ENCODE results near the gene FAM50A. TPM values are rescaled to one million over a fixed set of nuclear protein-coding genes. Genes with fewer than 3 reads are reported as not detected.

FAM50A gene
- polyA plus RNA-seq, 1 donor from 2014 or later, result 68.3 TPM

DNA sequence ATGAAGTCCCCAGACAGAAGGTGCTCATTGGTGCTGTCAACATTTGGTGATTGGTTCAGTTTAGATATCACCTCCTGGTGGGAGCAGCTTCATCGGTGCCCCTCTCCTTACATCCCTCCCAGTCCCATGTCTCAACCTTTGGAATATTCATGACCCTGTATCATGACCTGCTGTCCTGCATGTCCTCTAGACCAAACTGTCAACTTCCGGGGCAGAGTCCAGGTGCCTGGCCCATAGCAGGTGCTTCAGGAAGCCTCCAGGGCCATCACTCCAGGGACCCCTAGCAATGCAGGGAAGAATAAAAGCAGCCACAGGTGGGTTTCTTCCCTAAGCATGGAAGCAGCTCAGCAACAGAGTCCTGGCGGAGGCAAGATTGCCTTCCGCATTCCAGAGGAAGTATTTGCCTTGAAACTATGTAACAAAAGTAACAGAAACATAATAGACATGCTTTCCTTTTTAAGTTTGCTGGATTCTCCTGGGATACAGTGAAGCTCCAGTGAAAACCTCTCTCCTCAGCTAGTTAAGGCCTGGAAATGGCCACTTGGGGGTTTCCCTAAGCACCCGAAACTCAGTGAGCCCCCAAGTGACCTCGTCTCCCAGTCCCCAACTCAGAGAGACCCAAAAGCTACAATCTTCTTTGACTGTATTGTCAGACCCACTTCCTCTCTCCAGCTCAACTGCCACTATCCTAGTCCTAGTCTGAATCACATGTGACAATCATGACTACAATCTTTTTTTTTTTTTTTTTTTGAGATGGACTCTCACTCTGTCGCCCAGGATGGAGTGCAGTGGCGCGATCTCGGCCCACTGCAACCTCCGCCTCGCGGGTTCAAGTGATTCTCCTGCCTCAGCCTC, 16.8 kb upstream of the FAM50A start:
- no peaks in the 10 kb centered on the region for H4K20me1 ChIP-seq (ENCODE audit: insufficient read depth)
- H3K27ac ChIP-seq (ENCODE audit: low read length), result no peak overlapping the region
- TF ChIP-seq TAF1 (IDR thresholded peaks at IDR 0.05; ENCODE audit: low read depth) (no peak), EZH2 (IDR thresholded peaks at IDR 0.05; ENCODE audit: borderline replicate concordance, insufficient read depth, low read length, poor library complexity, severe bottlenecking) (no peak), RAD21 (conservative IDR thresholded peaks at IDR 0.05) (no peak), SMC3 (conservative IDR thresholded peaks at IDR 0.05; ENCODE audit: poor library complexity) (no peak), POLR2AphosphoS5 (IDR thresholded peaks at IDR 0.05) (no peak), MXI1 (conservative IDR thresholded peaks at IDR 0.05; ENCODE audit: poor library complexity, severe bottlenecking) (no peak), EP300 (conservative IDR thresholded peaks at IDR 0.05; ENCODE audit: poor library complexity, severe bottlenecking) (no peak)
- TF ChIP-seq, protein P1, sequence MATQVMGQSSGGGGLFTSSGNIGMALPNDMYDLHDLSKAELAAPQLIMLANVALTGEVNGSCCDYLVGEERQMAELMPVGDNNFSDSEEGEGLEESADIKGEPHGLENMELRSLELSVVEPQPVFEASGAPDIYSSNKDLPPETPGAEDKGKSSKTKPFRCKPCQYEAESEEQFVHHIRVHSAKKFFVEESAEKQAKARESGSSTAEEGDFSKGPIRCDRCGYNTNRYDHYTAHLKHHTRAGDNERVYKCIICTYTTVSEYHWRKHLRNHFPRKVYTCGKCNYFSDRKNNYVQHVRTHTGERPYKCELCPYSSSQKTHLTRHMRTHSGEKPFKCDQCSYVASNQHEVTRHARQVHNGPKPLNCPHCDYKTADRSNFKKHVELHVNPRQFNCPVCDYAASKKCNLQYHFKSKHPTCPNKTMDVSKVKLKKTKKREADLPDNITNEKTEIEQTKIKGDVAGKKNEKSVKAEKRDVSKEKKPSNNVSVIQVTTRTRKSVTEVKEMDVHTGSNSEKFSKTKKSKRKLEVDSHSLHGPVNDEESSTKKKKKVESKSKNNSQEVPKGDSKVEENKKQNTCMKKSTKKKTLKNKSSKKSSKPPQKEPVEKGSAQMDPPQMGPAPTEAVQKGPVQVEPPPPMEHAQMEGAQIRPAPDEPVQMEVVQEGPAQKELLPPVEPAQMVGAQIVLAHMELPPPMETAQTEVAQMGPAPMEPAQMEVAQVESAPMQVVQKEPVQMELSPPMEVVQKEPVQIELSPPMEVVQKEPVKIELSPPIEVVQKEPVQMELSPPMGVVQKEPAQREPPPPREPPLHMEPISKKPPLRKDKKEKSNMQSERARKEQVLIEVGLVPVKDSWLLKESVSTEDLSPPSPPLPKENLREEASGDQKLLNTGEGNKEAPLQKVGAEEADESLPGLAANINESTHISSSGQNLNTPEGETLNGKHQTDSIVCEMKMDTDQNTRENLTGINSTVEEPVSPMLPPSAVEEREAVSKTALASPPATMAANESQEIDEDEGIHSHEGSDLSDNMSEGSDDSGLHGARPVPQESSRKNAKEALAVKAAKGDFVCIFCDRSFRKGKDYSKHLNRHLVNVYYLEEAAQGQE (IDR thresholded peaks at IDR 0.05; ENCODE audit: borderline replicate concordance), result no peak
- TF ChIP-seq, protein P2, sequence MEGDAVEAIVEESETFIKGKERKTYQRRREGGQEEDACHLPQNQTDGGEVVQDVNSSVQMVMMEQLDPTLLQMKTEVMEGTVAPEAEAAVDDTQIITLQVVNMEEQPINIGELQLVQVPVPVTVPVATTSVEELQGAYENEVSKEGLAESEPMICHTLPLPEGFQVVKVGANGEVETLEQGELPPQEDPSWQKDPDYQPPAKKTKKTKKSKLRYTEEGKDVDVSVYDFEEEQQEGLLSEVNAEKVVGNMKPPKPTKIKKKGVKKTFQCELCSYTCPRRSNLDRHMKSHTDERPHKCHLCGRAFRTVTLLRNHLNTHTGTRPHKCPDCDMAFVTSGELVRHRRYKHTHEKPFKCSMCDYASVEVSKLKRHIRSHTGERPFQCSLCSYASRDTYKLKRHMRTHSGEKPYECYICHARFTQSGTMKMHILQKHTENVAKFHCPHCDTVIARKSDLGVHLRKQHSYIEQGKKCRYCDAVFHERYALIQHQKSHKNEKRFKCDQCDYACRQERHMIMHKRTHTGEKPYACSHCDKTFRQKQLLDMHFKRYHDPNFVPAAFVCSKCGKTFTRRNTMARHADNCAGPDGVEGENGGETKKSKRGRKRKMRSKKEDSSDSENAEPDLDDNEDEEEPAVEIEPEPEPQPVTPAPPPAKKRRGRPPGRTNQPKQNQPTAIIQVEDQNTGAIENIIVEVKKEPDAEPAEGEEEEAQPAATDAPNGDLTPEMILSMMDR (IDR thresholded peaks at IDR 0.05; ENCODE audit: poor library complexity, severe bottlenecking), result no peak
- H3K27me3 ChIP-seq (ENCODE audit: insufficient read depth, low read depth, low read length), result no peaks in the 10 kb centered on the region
- peaks cover 12% of the 10 kb centered on the region for H3K79me2 ChIP-seq (replicated peaks; ENCODE audit: insufficient read depth, low read length)
- H3K4me3 ChIP-seq (ENCODE audit: low read length), result peak overlapping the region; percentile 77
- H2AFZ ChIP-seq (ENCODE audit: low read depth, low read length), result no peak overlapping the region
- H3K4me2 ChIP-seq (ENCODE audit: low read length), result no peak overlapping the region
- no peak overlapping the region for H3K9ac ChIP-seq (ENCODE audit: low read length)
- H3K9me3 ChIP-seq (ENCODE audit: low read length), result no peaks in the 10 kb centered on the region
- H3F3A ChIP-seq (ENCODE audit: insufficient read depth, low read length, poor library complexity, severe bottlenecking), result no peaks in the 10 kb centered on the region
- no peaks in the 10 kb centered on the region for H3K9me2 ChIP-seq (ENCODE audit: insufficient read depth, low read length)
- no peaks in the 10 kb centered on the region for H3K36me3 ChIP-seq (ENCODE audit: insufficient read depth, low read length)

DNA sequence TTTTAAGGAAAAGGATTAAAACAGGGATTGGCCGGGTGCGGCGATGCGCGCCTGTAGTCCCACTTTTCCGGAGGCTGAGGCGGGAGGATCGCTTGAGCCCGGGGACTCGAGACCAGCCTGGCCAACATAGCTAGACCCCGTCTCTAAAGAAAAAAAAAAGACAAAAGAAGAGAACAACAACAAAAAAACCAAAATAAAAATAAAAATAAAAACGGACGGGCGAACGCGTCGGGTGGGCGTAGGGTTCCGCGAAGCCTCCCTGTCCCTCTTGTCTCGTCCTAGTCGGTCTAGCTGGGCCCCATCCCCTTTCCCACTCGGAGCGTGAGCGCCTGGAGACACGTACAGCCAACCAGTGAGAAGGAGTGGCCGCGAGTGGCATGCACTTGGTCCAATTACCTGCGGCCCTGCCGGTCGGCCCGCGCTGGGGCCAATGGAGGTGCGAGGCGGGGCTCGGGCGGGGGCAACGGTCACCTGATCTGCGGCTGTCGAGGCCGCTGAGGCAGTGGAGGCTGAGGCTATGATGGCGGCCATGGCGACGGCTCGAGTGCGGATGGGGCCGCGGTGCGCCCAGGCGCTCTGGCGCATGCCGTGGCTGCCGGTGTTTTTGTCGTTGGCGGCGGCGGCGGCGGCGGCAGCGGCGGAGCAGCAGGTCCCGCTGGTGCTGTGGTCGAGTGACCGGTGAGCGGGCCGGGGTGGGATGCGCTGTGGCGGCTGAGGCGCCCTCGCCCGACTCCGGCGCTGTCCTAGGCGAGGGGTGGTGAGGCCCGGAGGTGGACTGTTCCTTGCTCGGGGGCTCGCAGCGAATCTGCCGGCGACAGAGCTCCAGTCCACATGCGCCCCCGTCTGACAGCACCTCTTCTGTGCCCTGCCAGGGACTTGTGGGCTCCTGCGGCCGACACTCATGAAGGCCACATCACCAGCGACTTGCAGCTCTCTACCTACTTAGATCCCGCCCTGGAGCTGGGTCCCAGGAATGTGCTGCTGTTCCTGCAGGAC, 15.5 kb upstream of the FAM50A start, which contains the start of gene ATP6AP1:
ATP6AP1 (plus strand) TSS at position 502 of the 996 bp plus-strand sequence; CDS start at position 518, 16 bp downstream.
- H3K27ac ChIP-seq (ENCODE audit: low read length), result peak within 1 kb of the TSS; percentile 72
- no peaks in the 10 kb centered on the region for H3K9me3 ChIP-seq (ENCODE audit: low read length)
- peak within 1 kb of the TSS; percentile 80 for H3K4me2 ChIP-seq (ENCODE audit: low read length)
- peaks cover 12% of the 10 kb centered on the region for H3K79me2 ChIP-seq (replicated peaks; ENCODE audit: insufficient read depth, low read length)
- no peaks in the 10 kb centered on the region for H3K9me2 ChIP-seq (ENCODE audit: insufficient read depth, low read length)
- H4K20me1 ChIP-seq (ENCODE audit: insufficient read depth), result no peaks in the 10 kb centered on the region
- H2AFZ ChIP-seq (ENCODE audit: low read depth, low read length), result peak within 1 kb of the TSS; percentile 27
- peak within 1 kb of the TSS; percentile 77 for H3K9ac ChIP-seq (ENCODE audit: low read length)
- no peaks in the 10 kb centered on the region for H3K27me3 ChIP-seq (ENCODE audit: insufficient read depth, low read depth, low read length)
- H3K4me3 ChIP-seq (ENCODE audit: low read length), result peak within 1 kb of the TSS; percentile 77
- H3K36me3 ChIP-seq (ENCODE audit: insufficient read depth, low read length), result no peaks in the 10 kb centered on the region
- H3F3A ChIP-seq (ENCODE audit: insufficient read depth, low read length, poor library complexity, severe bottlenecking), result no peaks in the 10 kb centered on the region
- TF ChIP-seq, protein P1 (IDR thresholded peaks at IDR 0.05; ENCODE audit: borderline replicate concordance), result peak; percentile 52
- TF ChIP-seq EP300 (conservative IDR thresholded peaks at IDR 0.05; ENCODE audit: poor library complexity, severe bottlenecking), result no peak
- TF ChIP-seq POLR2AphosphoS5 (IDR thresholded peaks at IDR 0.05), result peak; percentile 86
- TF ChIP-seq, protein P2 (IDR thresholded peaks at IDR 0.05; ENCODE audit: poor library complexity, severe bottlenecking), result peak; percentile 29
- TF ChIP-seq MXI1 (conservative IDR thresholded peaks at IDR 0.05; ENCODE audit: poor library complexity, severe bottlenecking), result peak; percentile 61
- no peak for TF ChIP-seq EZH2 (IDR thresholded peaks at IDR 0.05; ENCODE audit: borderline replicate concordance, insufficient read depth, low read length, poor library complexity, severe bottlenecking)
- TF ChIP-seq RAD21 (conservative IDR thresholded peaks at IDR 0.05), result peak; percentile 14
- peak; percentile 89 for TF ChIP-seq TAF1 (IDR thresholded peaks at IDR 0.05; ENCODE audit: low read depth)
